ENCODE measurements around the gene NUP50.

The NUP50 gene

DNA sequence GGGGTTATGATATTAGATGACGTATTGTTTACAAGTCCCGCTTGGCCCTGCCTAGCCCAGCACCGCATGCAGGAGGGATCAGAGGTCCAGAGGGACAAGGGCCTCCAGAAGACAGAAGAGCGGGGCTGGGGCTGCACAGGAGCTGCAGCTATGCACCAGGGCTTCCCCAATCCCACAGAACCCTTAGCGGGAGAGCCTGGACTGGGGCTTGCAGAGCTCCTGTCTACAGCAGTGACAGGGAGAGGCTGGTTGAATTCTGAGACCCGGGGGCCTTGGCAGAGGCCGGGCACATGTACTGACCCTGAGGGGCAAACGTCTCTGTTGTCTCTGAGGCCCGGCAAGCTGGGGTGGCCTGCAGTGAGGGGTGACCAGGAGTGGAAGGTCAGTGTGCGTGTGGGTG is 70.1 kb downstream of the NUP50 start:
- no peak for DNase-seq

DNA sequence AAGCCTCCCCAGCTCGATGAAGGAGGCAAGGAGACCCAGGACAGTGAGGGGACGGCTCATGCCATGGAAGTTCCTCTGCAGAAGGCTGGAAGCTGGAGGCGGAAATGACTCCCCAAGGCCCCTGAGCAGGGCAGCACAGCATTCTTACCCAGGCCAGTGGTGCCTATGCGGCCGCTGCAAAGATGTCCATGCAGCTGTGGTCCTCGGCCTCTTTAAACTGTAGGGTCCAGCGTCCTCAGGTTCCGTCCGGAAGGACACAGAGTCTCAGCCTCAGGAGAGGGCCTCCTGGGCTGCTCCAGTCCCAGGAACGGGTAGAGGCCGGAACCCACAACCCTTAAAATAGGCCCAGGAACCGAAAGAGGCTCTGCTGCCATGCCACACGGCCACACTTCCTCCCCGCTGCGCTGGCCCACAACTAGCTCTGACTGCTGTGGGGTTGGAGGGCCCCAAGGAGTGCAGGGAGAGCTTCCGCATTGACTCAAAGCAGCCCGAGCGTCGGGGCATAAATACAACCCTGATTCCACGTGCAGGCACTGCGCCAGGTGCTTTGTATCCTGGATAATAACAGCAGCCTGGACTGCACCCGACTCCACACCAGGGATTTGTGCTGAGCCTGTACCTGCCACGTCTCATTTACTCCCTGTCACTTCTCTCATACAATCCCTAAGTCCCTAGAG is 71.5 kb downstream of the NUP50 start:
- peak; percentile 28 to 55 for DNase-seq

DNA sequence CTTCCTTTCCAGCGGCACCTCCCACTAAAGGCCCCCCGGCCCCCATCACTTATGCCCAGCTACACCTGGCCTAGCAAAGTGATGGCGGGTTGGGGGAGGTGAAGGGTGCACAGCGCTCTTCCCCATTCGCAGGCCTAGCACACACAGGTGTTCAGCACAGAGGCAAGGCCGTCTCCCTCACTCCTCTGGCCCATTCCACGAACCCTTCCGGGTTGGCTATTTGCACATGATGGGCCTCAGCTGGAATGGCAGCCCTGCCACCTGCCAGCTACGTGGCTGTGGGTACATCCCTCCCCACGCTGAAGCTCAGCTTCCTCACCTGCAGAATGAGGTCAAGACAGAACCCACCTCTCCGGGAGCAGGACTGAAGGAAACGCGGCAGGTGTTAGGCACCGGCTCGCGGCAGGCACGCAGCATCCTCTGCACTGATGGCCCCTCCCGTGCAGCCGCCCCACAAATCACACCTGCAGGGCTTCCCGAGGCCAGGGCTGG is 72.2 kb downstream of the NUP50 start:
- no peak for DNase-seq

DNA sequence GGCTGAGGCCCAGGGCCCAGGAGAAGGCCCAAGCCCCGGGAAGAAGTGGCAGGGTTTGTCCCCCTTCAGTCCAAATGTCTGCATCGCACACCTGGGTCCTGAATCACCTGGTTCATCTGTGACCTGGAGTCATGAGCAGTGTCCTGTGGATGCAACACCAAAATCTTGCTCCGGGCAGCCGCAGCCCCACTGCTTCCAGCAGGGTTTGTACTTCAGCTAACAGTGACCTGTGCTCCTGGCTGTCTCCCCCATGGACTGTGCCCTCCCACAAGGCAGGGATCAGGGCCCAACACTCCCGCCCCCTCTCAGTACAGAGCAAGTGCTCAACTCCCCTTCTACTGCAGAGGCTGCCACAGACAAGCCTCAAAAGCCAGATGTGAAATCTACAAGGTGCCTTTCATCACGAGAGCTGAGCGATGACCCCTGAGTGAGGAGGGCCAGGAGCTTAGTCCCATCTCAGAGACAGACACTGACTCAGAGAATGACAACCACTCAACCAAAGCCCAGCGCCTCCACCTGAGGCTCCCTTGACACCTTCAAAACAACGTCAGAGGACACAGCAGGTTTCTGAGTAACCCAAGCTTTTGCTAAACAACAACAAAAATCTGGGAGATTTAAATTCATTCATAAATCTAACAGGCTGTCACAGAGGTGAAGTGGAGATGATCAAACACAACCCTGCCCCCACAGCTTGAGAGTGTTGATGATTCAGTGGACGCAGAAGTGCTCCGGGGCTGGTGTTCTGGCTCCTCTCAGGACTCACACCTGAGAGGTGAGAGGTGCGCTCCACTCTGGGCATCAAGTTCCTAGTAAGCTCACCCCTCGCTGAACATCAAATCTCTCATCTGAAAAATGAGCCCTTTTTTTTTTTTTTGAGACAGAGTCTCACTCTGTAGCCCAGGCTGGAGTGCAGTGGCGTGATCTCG is 73.6 kb downstream of the NUP50 start:
- no peak for DNase-seq
